GM03348 (cell line): Measurements from ENCODE around the gene EEIG1.
A peak's percentile ranks its signal among the peaks of the same experiment; 100 is the strongest.

Source experiments
- DNase-seq: peaks from one replicate; pipeline ENCODE4 v3.0.0; 2012; ENCODE audit warnings: low spot score

The EEIG1 gene

DNA sequence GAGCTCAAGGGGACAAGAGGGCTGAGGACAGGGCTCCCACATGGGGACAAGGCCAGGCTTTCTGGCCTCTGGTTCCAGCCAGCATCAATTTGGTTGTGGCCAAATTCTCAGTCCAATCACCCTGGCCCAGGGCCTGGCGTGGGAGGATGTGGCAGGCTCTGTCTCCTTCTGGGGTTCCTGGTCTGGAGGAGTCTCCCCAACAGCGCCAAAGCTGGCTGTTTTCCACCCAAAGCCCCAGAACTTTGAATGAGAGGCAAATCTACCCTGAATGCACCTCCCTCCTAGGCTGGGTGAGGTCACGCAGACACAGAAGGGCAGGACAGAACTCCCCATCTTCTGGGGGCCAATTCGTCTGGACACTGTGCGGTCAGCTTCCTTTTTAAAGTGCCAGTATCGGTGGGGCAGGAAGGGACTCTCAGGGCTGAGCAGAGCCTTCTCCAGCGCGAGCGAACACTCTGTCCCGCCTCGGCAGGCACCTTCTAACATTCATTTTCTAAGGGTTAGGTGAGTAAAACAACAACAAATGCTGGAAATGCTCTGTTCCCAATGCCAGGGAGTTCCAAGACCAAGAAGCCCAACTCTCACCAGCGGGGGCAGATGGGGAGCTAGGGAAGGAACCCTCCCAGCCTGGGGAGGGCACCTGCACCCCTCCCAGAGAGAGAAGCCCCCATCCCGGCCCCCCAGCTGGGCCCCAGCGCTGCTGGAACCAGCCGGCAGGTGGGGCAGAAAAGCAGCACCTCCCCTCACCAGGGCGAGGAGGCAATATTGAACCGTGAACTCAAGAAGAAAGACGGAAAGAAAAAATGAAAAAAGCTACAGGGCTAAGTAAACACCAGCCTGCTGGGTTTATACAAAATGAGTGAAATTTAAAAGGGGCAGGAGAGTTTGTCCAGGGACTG, 39.5 kb downstream of the EEIG1 start:
- no peak for DNase-seq

DNA sequence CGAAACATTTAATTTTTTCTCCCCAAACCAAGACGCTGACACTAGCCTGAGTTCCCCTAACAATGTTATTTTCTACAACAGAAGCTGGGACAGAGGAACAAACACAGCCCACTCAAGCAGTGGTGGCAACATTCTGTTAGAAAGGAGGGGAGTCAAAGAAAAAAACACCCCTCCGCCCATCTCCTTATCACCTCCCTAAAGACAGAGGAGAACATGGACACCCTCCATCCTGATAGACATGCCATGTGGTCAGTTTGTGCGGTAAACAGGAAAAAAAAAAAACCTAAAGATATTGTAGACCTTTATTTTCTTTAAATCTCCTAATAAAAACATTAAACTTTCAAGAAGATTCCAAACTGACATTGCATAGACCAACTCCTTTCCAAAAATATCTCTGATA, 40.2 kb downstream of the EEIG1 start:
- DNase-seq, result no peak

- DNase-seq, result no peak
Measured at GRCh38 chr9:127938298-127938690, 42.5 kb downstream of the EEIG1 start.

GRCh38 chr9:127937388-127938297, 43.1 kb downstream of the EEIG1 start, which contains the start of gene DPM2:
DPM2 (minus strand) TSS chr9:127937854; CDS start chr9:127937820, 34 bp downstream.
- DNase-seq, result peak; percentile 93

GRCh38 chr9:127937056-127937387, 43.8 kb downstream of the EEIG1 start:
- DNase-seq, result no peak

DNA sequence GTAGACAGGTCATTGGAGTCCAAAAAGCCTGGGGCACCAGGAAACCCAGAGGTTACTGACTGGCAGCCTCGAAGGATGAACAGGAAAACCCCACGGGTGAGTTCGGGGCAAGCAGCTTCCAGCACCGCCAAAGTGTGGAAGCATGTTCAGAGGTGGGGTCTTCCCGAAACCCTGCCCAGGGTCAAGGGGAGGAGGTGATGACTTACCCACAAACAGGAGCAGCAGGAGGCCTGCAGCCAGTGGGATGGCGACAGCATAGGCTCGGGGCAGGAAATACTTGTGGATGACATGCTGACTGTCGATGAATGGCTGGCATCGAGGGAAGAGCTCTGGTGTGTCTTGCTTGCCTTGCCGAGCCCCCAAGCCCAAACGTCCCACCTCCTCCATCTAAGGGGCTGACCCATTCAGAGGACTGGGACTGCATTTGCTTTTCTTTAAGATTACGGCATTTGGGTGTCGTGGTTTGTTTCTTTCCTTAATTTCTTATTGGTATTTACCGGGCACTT, 44.4 kb downstream of the EEIG1 start:
- DNase-seq, result no peak

DNA sequence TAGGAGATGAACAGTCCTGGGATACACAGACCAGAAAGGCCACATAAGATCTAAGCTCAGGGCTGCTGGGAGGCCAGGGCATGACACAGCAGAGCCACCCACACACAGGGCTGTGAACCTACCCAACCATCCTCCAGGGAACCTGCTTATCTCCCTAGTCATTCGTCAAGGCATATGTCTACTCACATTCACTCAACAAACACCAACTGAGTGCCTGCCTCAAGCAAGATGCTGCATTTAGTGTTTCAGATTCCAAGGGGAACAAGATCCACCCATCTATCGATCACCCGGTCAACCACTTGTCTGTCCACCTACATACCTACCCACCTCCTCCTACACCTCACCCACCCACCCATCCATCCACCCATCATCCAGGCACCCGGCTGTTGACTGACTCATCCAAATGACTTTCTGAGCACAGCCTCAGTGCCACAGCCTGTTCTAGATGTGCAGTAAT, 45.0 kb downstream of the EEIG1 start:
- DNase-seq, result no peak

DNA sequence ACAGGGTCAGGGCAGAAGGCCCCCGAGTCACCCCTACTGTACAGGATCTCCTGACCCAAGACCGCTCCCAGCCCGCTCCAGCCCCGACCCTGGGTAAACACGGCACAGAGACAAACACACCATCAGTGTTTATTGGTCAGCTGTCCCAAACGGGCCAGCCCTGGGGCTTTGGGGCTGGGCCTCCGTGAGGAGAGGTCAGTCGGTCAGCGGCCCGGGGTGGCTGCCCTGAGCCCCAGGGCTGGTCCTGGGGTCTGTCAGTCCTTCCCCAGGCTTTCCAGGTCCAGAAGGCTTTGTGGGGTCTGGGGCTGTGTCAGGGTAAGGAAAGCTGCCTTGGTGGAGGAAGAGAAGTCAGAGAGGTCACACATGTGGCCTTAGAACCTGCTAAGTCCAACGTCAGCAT, 45.8 kb downstream of the EEIG1 start:
- no peak for DNase-seq

- DNase-seq, result no peak
Measured at GRCh38 chr9:127934248-127934647, 46.5 kb downstream of the EEIG1 start.

- DNase-seq, result peak; percentile 64
Measured at GRCh38 chr9:127931092-127931881, 49.5 kb downstream of the EEIG1 start.
